K562 (cell line): Measurements from ENCODE around the gene MCM5. TPM values are rescaled to one million over a fixed set of nuclear protein-coding genes. Genes with fewer than 3 reads are reported as not detected.

Experiments
- ATAC-seq: fragments of 200-7000 bp; cut with Tn5 transposase; 3 replicates; pipeline ENCODE4 v1.9.1; 2020; ENCODE audit warnings: moderate library complexity
- BruUV-seq: library from RNA; stranded (reverse); fragments of 400-500 nt; replicated peaks from 2 replicates; lab custom pipeline; 2021; lab: Mats Ljungman, UMichigan
- CTCF ChIA-PET: fragments of 300-600 bp; formaldehyde crosslinking; extraction: SDS; loops from one replicate; lab custom pipeline; 2021; ENCODE audit warnings: low intra/inter-chr PET ratio; lab: Yijun Ruan, JAX
- POLR2A ChIA-PET: fragments of 300-600, 350-650 bp; sonication (Branson Sonifier 250); formaldehyde crosslinking; extraction: SDS; loops from one replicate; lab custom pipeline; 2021; ENCODE audit warnings: antibody characterized with exemption, inconsistent platforms; lab: Yijun Ruan, JAX
- DNase-seq, 4 experiments: peaks; one replicate each; pipeline versions ENCODE4 v3.0.0 to v3.0.0-alpha.2; 2011 to 2018; ENCODE audit warnings: low spot score in 3 of 4, mixed read lengths in 3 of 4; ENCODE audit errors: extremely low read depth in 1 of 4
- FAIRE-seq: peaks from 2 replicates; lab custom pipeline; 2011; peaks lifted over from hg19 to GRCh38; lab: Jason Lieb, UNC
- H2AFZ ChIP-seq: 2 replicates; pipeline ENCODE4 v1.6.0; 2011; ENCODE audit warnings: low read depth, low read length, control low read depth, inconsistent platforms
- H3K27ac ChIP-seq: fragments of 200-600 bp; 3 replicates; pipeline ENCODE4 v1.8.0; 2011; ENCODE audit warnings: low read depth, mild to moderate bottlenecking, control low read depth, inconsistent platforms, low read length, moderate library complexity, mixed read lengths; ENCODE audit errors: extremely low read depth
- H3K27me3 ChIP-seq, 2 experiments: fragments of 300-600 bp in 1 of 2; 2 replicates in 1 of 2; 3 replicates in 1 of 2; pipeline versions ENCODE4 v1.6.0 to v1.8.0; 2011; ENCODE audit warnings: inconsistent platforms in 2 of 2, low read length in 2 of 2, mild to moderate bottlenecking in 1 of 2, mixed read lengths in 1 of 2, moderate library complexity in 1 of 2; ENCODE audit not compliant: control insufficient read depth in 2 of 2, insufficient read depth in 2 of 2
- H3K36me3 ChIP-seq: fragments of 300-600 bp; 3 replicates; pipeline ENCODE4 v1.8.0; 2011; ENCODE audit warnings: mild to moderate bottlenecking, low read length, inconsistent platforms; ENCODE audit not compliant: control insufficient read depth, insufficient read depth
- H3K4me1 ChIP-seq, 2 experiments: fragments of 200-600 bp in 1 of 2; replicated peaks in 1 of 2; 2 replicates in 1 of 2; 3 replicates in 1 of 2; pipeline versions ENCODE4 v1.5.1 to v1.8.0; 2011; ENCODE audit warnings: inconsistent platforms in 2 of 2, low read length in 2 of 2, mild to moderate bottlenecking in 1 of 2, mixed read lengths in 1 of 2, moderate library complexity in 1 of 2; ENCODE audit not compliant: control insufficient read depth in 2 of 2, insufficient read depth in 2 of 2
- H3K4me2 ChIP-seq: 2 replicates; pipeline ENCODE4 v1.6.1; 2011; ENCODE audit warnings: low read length, control low read depth, inconsistent platforms, mixed read lengths; ENCODE audit not compliant: insufficient read depth
- H3K4me3 ChIP-seq: fragments of 200-600 bp; sonication (generic), shearing (Covaris generic); 2 replicates; pipeline ENCODE4 v1.5.1; 2016; ENCODE audit warnings: control low read depth, inconsistent platforms
- H3K79me2 ChIP-seq: fragments of 200-600 bp; 3 replicates; pipeline ENCODE4 v1.8.0; 2011; ENCODE audit warnings: low read length, inconsistent platforms; ENCODE audit not compliant: control insufficient read depth, insufficient read depth
- H3K9ac ChIP-seq, 2 experiments: 2 replicates each; pipeline versions ENCODE4 v1.6.0 to v1.6.1; 2011; ENCODE audit warnings: low read depth in 2 of 2, low read length in 2 of 2, control low read depth in 1 of 2, inconsistent platforms in 1 of 2, mild to moderate bottlenecking in 1 of 2, mixed read lengths in 1 of 2; ENCODE audit not compliant: insufficient read depth in 1 of 2
- H3K9me1 ChIP-seq: one replicate; pipeline ENCODE4 v1.6.0; 2011; ENCODE audit warnings: inconsistent platforms, mild to moderate bottlenecking, low read length, moderate library complexity; ENCODE audit not compliant: control insufficient read depth, insufficient read depth
- H3K9me3 ChIP-seq: replicated peaks from 2 replicates; pipeline ENCODE4 v1.5.1; 2011; ENCODE audit warnings: low read depth, low read length, inconsistent platforms; ENCODE audit not compliant: control insufficient read depth, insufficient read depth
- H4K20me1 ChIP-seq: replicated peaks from 2 replicates; pipeline ENCODE4 v1.6.1; 2011; ENCODE audit warnings: low read length, inconsistent platforms, mixed read lengths; ENCODE audit not compliant: control insufficient read depth, insufficient read depth
- C11orf30 ChIP-seq: fragments of 450-650 bp; IDR thresholded peaks from 2 replicates; pipeline ENCODE4 v1.6.1; 2016; ENCODE audit warnings: low read depth, mild to moderate bottlenecking
- MIER1 ChIP-seq: fragments of 450-650 bp; IDR thresholded peaks from 2 replicates; pipeline ENCODE4 v1.6.1; 2016; ENCODE audit warnings: antibody characterized with exemption, mild to moderate bottlenecking, low read depth
- WGBS: fragments of 100-300 bp; shearing (Covaris generic); methylation state at CpG from one replicate; pipeline ENCODE4 v1.1.6; 2016; ENCODE audit warnings: low coverage, mixed read lengths; ENCODE audit not compliant: insufficient coverage; ENCODE audit errors: missing lambda C conversion rate; 5-methylcytosine and 5-hydroxymethylcytosine counted together
- in situ Hi-C: fragments of 300-500 bp; cut with MboI; formaldehyde crosslinking; loops from 4 replicates; pipeline ENCODE4 v1.15.0; 2018; ENCODE audit warnings: inconsistent platforms, mixed read lengths
- intact Hi-C: fragments of 100-400 bp; cut with micrococcal nuclease; formaldehyde crosslinking; loops from 2 replicates; pipeline ENCODE4 v1.14.2; 2022
- polyA plus RNA-seq, 8 experiments: library from polyadenylated mRNA; depleted of rRNA in 4 of 8; stranded (reverse) in 5 of 8; unstranded in 3 of 8; fragments of >200 nt; fragmentation: Nextera tagmentation in 2 of 8; fragmentation: Illumina TruSeq in 1 of 8; extraction: Ambion mirVana in 2 of 8; extraction: Trizol in 1 of 8; gene quantifications; 2 replicates each; pipeline versions ENCODE4 v1.2.1 to v1.2.3, GENCODE V29; 2011 to 2014; ENCODE audit warnings: inconsistent platforms in 1 of 8, missing spikeins in 1 of 8
- total RNA-seq, 7 experiments: library from RNA; depleted of rRNA in 6 of 7; stranded (reverse); fragments of >200 nt in 6 of 7; fragmentation: Illumina TruSeq in 2 of 7; extraction: Trizol in 2 of 7; gene quantifications; 2 replicates each; pipeline versions ENCODE4 v1.2.1 to v1.2.3, GENCODE V29; 2011 to 2021; ENCODE audit warnings: low replicate concordance in 1 of 7
- TF ChIP-seq, protein P1 (sequence below): sonication (generic); formaldehyde crosslinking; IDR thresholded peaks from 2 replicates; pipeline ENCODE4 v1.8.0; 2022; ENCODE audit warnings: mild to moderate bottlenecking, missing genetic modification reagents, borderline replicate concordance
- TF ChIP-seq, protein P2 (sequence below): fragments of 450-650 bp; formaldehyde crosslinking; IDR thresholded peaks from 2 replicates; pipeline ENCODE4 v1.4.0; 2020; ENCODE audit warnings: mild to moderate bottlenecking, moderate library complexity

Gene MCM5
- total and polyA plus RNA-seq, 9 of the 15 experiments (the other 6 are each of a cell fraction or from before 2014, with no cell fraction given): 5.6 to 180 (median 66.1) TPM

DNA sequence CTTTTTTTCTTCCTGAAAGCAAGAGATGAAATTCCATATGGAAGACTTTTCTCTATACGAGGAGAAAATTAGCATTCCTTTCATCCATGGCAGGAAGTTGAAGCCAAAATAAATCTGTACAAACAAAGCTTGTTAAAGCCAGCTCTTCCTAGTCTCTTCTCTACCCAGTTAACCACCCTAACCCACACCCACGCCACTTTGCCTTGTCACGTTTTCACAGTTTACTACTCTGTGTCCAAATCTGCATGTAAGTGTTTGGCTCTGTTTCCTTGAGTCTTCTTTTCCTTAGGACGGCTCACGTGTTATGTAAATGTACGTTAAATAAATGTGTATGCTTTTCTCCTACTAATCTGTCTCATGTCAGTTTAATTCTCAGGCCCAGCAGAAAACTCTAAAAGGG is 26.2 kb upstream of the MCM5 start:
- Histone ChIP-seq H3K27ac (no peak overlapping the region), H3K4me1 (peaks cover 20 to 31% of the 10 kb centered on the region in 2 experiments), H3K4me3 (no peak overlapping the region), H3K79me2 (no peaks in the 10 kb centered on the region), H4K20me1 (no peaks in the 10 kb centered on the region), H2AFZ (no peak overlapping the region), H3K36me3 (no peaks in the 10 kb centered on the region), H3K27me3 (no peaks in the 10 kb centered on the region), H3K9ac (no peak overlapping the region), H3K9me3 (no peaks in the 10 kb centered on the region), H3K9me1 (no peaks in the 10 kb centered on the region), H3K4me2 (no peak overlapping the region)
- ChIA-PET CTCF (no interaction called here), POLR2A (interaction anchor here (1.3 kb wide), 1 partner anchor 11 kb away, joined by 5 read pairs; no protein-coding TSS in a partner anchor)
- intact Hi-C loops (no loop called here), in situ Hi-C loops (no loop called here)
- DNase-seq (no peak), FAIRE-seq (no peak), ATAC-seq (no peak)
- BruUV-seq: no TSS peak
- TF ChIP-seq, protein P1, sequence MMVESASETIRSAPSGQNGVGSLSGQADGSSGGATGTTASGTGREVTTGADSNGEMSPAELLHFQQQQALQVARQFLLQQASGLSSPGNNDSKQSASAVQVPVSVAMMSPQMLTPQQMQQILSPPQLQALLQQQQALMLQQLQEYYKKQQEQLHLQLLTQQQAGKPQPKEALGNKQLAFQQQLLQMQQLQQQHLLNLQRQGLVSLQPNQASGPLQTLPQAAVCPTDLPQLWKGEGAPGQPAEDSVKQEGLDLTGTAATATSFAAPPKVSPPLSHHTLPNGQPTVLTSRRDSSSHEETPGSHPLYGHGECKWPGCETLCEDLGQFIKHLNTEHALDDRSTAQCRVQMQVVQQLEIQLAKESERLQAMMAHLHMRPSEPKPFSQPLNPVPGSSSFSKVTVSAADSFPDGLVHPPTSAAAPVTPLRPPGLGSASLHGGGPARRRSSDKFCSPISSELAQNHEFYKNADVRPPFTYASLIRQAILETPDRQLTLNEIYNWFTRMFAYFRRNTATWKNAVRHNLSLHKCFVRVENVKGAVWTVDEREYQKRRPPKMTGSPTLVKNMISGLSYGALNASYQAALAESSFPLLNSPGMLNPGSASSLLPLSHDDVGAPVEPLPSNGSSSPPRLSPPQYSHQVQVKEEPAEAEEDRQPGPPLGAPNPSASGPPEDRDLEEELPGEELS (CRISPR knock-in tag): no peak
- TF ChIP-seq C11orf30 (no peak), MIER1 (no peak)
- TF ChIP-seq, protein P2, sequence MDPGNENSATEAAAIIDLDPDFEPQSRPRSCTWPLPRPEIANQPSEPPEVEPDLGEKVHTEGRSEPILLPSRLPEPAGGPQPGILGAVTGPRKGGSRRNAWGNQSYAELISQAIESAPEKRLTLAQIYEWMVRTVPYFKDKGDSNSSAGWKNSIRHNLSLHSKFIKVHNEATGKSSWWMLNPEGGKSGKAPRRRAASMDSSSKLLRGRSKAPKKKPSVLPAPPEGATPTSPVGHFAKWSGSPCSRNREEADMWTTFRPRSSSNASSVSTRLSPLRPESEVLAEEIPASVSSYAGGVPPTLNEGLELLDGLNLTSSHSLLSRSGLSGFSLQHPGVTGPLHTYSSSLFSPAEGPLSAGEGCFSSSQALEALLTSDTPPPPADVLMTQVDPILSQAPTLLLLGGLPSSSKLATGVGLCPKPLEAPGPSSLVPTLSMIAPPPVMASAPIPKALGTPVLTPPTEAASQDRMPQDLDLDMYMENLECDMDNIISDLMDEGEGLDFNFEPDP: no peak
- WGBS: 90% methylated on average over 6 of the region's 6 CpGs
